Astrocyte (in vitro differentiated cells and primary cell): Measurements from ENCODE around the gene NPIPA3.
"Not testable (repeated sequence)": the region's sequence is repeated elsewhere in the genome, so short reads cannot be mapped to it uniquely, and the experiment has no call there.

Experiments
- CTCF ChIP-seq: IDR thresholded peaks from 2 replicates; pipeline ENCODE4 v1.5.1; 2011; ENCODE audit warnings: low read depth, mild to moderate bottlenecking, inconsistent platforms, low read length, moderate library complexity; ENCODE audit not compliant: insufficient read depth
- EZH2 ChIP-seq: IDR thresholded peaks from 2 replicates; pipeline ENCODE4 v1.6.1; 2012; ENCODE audit warnings: mild to moderate bottlenecking, low read length, inconsistent platforms; ENCODE audit not compliant: insufficient read depth

GRCh38 chr16:14701859-14702258, 1.4 kb upstream of the NPIPA3 start:
- not testable (repeated sequence) for TF ChIP-seq CTCF, EZH2
